SU-DHL-6 (cell line): ENCODE measurements around the gene ARHGAP26.

Experiments used
- H2AFZ ChIP-seq: fragments of 200-600 bp; sonication (generic); 2 replicates; pipeline ENCODE4 v1.6.1; 2014; ENCODE audit warnings: low read depth, mild to moderate bottlenecking, moderate library complexity, mixed read lengths, antibody characterized with exemption, low read length; ENCODE audit not compliant: severe bottlenecking
- H3F3A ChIP-seq: fragments of 200-600 bp; shearing (Covaris generic); 2 replicates; pipeline ENCODE4 v1.6.0; 2016; ENCODE audit warnings: antibody characterized with exemption, mild to moderate bottlenecking; ENCODE audit not compliant: insufficient read depth
- H3K27ac ChIP-seq: fragments of 200-600 bp; sonication (generic); 2 replicates; pipeline ENCODE4 v1.5.1; 2016; ENCODE audit warnings: low read depth, mild to moderate bottlenecking, low read length, moderate library complexity, mixed read lengths
- H3K27me3 ChIP-seq: fragments of 200-600 bp; sonication (generic), shearing (Covaris generic); 2 replicates; pipeline ENCODE4 v1.6.0; 2014; ENCODE audit warnings: mild to moderate bottlenecking, low read length
- H3K36me3 ChIP-seq: fragments of 200-600 bp; sonication (generic); 2 replicates; pipeline ENCODE4 v1.6.1; 2014; ENCODE audit warnings: mild to moderate bottlenecking, low read length, mixed read lengths
- H3K4me2 ChIP-seq: fragments of 300-600, 200-600 bp; shearing (Covaris generic), sonication (generic); 2 replicates; pipeline ENCODE4 v1.6.0; 2014; ENCODE audit warnings: low read length, low read depth, mild to moderate bottlenecking; ENCODE audit not compliant: poor library complexity, severe bottlenecking
- H3K4me3 ChIP-seq: fragments of 200-600 bp; sonication (generic); 2 replicates; pipeline ENCODE4 v1.5.1; 2014; ENCODE audit warnings: antibody characterized with exemption, low read length, mild to moderate bottlenecking, mixed read lengths; ENCODE audit not compliant: insufficient read depth, poor library complexity, severe bottlenecking
- H3K79me2 ChIP-seq: fragments of 200-600 bp; sonication (generic); 2 replicates; pipeline ENCODE4 v1.6.1; 2014; ENCODE audit warnings: mild to moderate bottlenecking, low read length, moderate library complexity; ENCODE audit not compliant: insufficient read depth
- H3K9ac ChIP-seq: fragments of 200-600 bp; sonication (generic); 2 replicates; pipeline ENCODE4 v1.7.0; 2014; ENCODE audit warnings: mild to moderate bottlenecking, low read length
- H3K9me2 ChIP-seq: fragments of 200-600 bp; sonication (generic); replicated peaks from 2 replicates; pipeline ENCODE4 v1.6.1; 2014; ENCODE audit warnings: low read length; ENCODE audit not compliant: insufficient read depth
- H3K9me3 ChIP-seq: fragments of 200-600 bp; sonication (generic); 2 replicates; pipeline ENCODE4 v1.6.1; 2014; ENCODE audit warnings: low read length, mixed read lengths; ENCODE audit not compliant: insufficient read depth
- H4K20me1 ChIP-seq: fragments of 200-600 bp; sonication (generic); 2 replicates; pipeline ENCODE4 v1.6.1; 2014; ENCODE audit warnings: low read depth, mild to moderate bottlenecking, antibody characterized with exemption, low read length, moderate library complexity, mixed read lengths
- CTCF ChIP-seq: fragments of 200-600 bp; sonication (generic); IDR thresholded peaks from one replicate; pipeline ENCODE4 v1.5.1; 2017; ENCODE audit warnings: antibody characterized with exemption, mild to moderate bottlenecking, low read length, moderate library complexity; ENCODE audit not compliant: insufficient read depth, poor library complexity, severe bottlenecking
- EZH2phosphoT487 ChIP-seq: fragments of 200-600 bp; sonication (generic), shearing (Covaris generic); conservative IDR thresholded peaks from 2 replicates; pipeline ENCODE4 v1.6.1; 2018; ENCODE audit warnings: mild to moderate bottlenecking, antibody characterized with exemption, low read length, moderate library complexity, mixed read lengths

Gene ARHGAP26

GRCh38 chr5:143191720-143192119 is 421.5 kb downstream of the ARHGAP26 start:
- Histone ChIP-seq H3K27ac (no peak overlapping the region), H2AFZ (no peak overlapping the region), H3K4me2 (no peak overlapping the region), H3K27me3 (no peaks in the 10 kb centered on the region), H3K9me2 (0 out of 2 replicates have a peak, but pooled peaks cover 3% of the 10 kb centered on the region), H4K20me1 (no peaks in the 10 kb centered on the region), H3K36me3 (no peaks in the 10 kb centered on the region), H3K4me3 (no peak overlapping the region), H3F3A (no peaks in the 10 kb centered on the region), H3K9ac (no peak overlapping the region), H3K9me3 (no peaks in the 10 kb centered on the region), H3K79me2 (no peaks in the 10 kb centered on the region)
- TF ChIP-seq CTCF = no peak
- TF ChIP-seq EZH2phosphoT487 = no peak

GRCh38 chr5:143192191-143192900 is 422.2 kb downstream of the ARHGAP26 start:
- no peak overlapping the region for H3K9ac ChIP-seq
- H3F3A ChIP-seq = no peaks in the 10 kb centered on the region
- no peak overlapping the region for H3K4me3 ChIP-seq
- no peaks in the 10 kb centered on the region for H3K27me3 ChIP-seq
- H4K20me1 ChIP-seq = no peaks in the 10 kb centered on the region
- no peaks in the 10 kb centered on the region for H3K79me2 ChIP-seq
- no peak overlapping the region for H2AFZ ChIP-seq
- H3K9me2 ChIP-seq = 0 out of 2 replicates have a peak, but pooled peaks cover 3% of the 10 kb centered on the region
- no peaks in the 10 kb centered on the region for H3K9me3 ChIP-seq
- no peaks in the 10 kb centered on the region for H3K36me3 ChIP-seq
- H3K4me2 ChIP-seq = no peak overlapping the region
- no peak for TF ChIP-seq EZH2phosphoT487
- TF ChIP-seq CTCF = no peak
- H3K27ac ChIP-seq = no peak overlapping the region

- Histone ChIP-seq H2AFZ (no peak overlapping the region), H3K9me2 (0 out of 2 replicates have a peak, but pooled peaks cover 3% of the 10 kb centered on the region), H3K4me2 (no peak overlapping the region), H3F3A (no peaks in the 10 kb centered on the region), H3K9me3 (no peaks in the 10 kb centered on the region), H4K20me1 (no peaks in the 10 kb centered on the region), H3K9ac (no peak overlapping the region), H3K79me2 (no peaks in the 10 kb centered on the region), H3K27me3 (no peaks in the 10 kb centered on the region), H3K36me3 (no peaks in the 10 kb centered on the region), H3K27ac (no peak overlapping the region), H3K4me3 (no peak overlapping the region)
- TF ChIP-seq EZH2phosphoT487 (no peak), CTCF (no peak)
These were observed 424.0 kb downstream of the ARHGAP26 start for GRCh38 chr5:143194206-143194605.
